Neural crest cell (in vitro differentiated cells): ENCODE measurements around the gene YWHAH. TPM values are rescaled to one million over a fixed set of nuclear protein-coding genes. Genes with fewer than 3 reads are reported as not detected.

ENCODE experiments used
- DNase-seq: peaks from one replicate; pipeline ENCODE4 v3.0.0; 2021; ENCODE audit warnings: low read depth, mixed read lengths, low spot score
- H3K27ac Mint-ChIP-seq: one replicate; pipeline ENCODE4 v1.8.0; 2021; ENCODE audit warnings: mild to moderate bottlenecking, mixed read lengths; ENCODE audit not compliant: unreplicated experiment
- H3K27me3 Mint-ChIP-seq: 2 replicates; pipeline ENCODE4 v1.8.0; 2021; ENCODE audit warnings: low read depth, mild to moderate bottlenecking, mixed read lengths
- H3K36me3 Mint-ChIP-seq: 2 replicates; pipeline ENCODE4 v1.8.0; 2021; ENCODE audit warnings: low read depth, mild to moderate bottlenecking, mixed read lengths
- H3K4me1 Mint-ChIP-seq: 2 replicates; pipeline ENCODE4 v1.8.0; 2021; ENCODE audit warnings: mixed read lengths
- H3K4me3 Mint-ChIP-seq: one replicate; pipeline ENCODE4 v1.8.0; 2021; ENCODE audit warnings: mild to moderate bottlenecking, mixed read lengths
- H3K9me3 Mint-ChIP-seq: 2 replicates; pipeline ENCODE4 v1.8.0; 2021; ENCODE audit warnings: mixed read lengths
- CTCF ChIP-seq: fragments of 200-600 bp; sonication (generic); conservative IDR thresholded peaks from 2 replicates; pipeline ENCODE4 v1.5.0; 2021; ENCODE audit warnings: antibody characterized with exemption, mild to moderate bottlenecking
- total RNA-seq: library from RNA; stranded (reverse); gene quantifications from 2 replicates; pipeline ENCODE4 v1.2.1, GENCODE V29; 2021

Gene YWHAH
- total RNA-seq, 1 donor from 2014 or later: 162 TPM

- Mint-ChIP-seq H3K9me3 (peaks cover 3% of the 10 kb centered on the region), H3K4me3 (no peak overlapping the region), H3K27ac (peak overlapping the region; percentile 96), H3K4me1 (peaks cover 16% of the 10 kb centered on the region), H3K36me3 (no peaks in the 10 kb centered on the region), H3K27me3 (peaks cover 2% of the 10 kb centered on the region)
- DNase-seq: no peak
- no peak for TF ChIP-seq CTCF
These were observed 15.0 kb upstream of the YWHAH start for GRCh38 chr22:31929167-31929930.

GRCh38 chr22:31932863-31933262, 11.5 kb upstream of the YWHAH start:
- no peak for TF ChIP-seq CTCF
- no peaks in the 10 kb centered on the region for H3K4me1 Mint-ChIP-seq
- no peak for DNase-seq
- no peaks in the 10 kb centered on the region for H3K9me3 Mint-ChIP-seq
- H3K4me3 Mint-ChIP-seq: no peak overlapping the region
- no peaks in the 10 kb centered on the region for H3K27me3 Mint-ChIP-seq
- no peak overlapping the region for H3K27ac Mint-ChIP-seq
- H3K36me3 Mint-ChIP-seq: no peaks in the 10 kb centered on the region

GRCh38 chr22:31933406-31933805, 10.9 kb upstream of the YWHAH start:
- no peak for DNase-seq
- no peaks in the 10 kb centered on the region for H3K27me3 Mint-ChIP-seq
- no peaks in the 10 kb centered on the region for H3K9me3 Mint-ChIP-seq
- no peaks in the 10 kb centered on the region for H3K4me1 Mint-ChIP-seq
- H3K27ac Mint-ChIP-seq: no peak overlapping the region
- H3K4me3 Mint-ChIP-seq: no peak overlapping the region
- no peak for TF ChIP-seq CTCF
- no peaks in the 10 kb centered on the region for H3K36me3 Mint-ChIP-seq

GRCh38 chr22:31933816-31934482, 10.4 kb upstream of the YWHAH start:
- no peaks in the 10 kb centered on the region for H3K27me3 Mint-ChIP-seq
- DNase-seq: no peak
- no peaks in the 10 kb centered on the region for H3K4me1 Mint-ChIP-seq
- H3K36me3 Mint-ChIP-seq: no peaks in the 10 kb centered on the region
- H3K27ac Mint-ChIP-seq: no peak overlapping the region
- no peaks in the 10 kb centered on the region for H3K9me3 Mint-ChIP-seq
- no peak overlapping the region for H3K4me3 Mint-ChIP-seq
- TF ChIP-seq CTCF: no peak

GRCh38 chr22:31935961-31936635, 8.2 kb upstream of the YWHAH start:
- Mint-ChIP-seq H3K9me3 (no peaks in the 10 kb centered on the region), H3K27ac (no peak overlapping the region), H3K4me3 (no peak overlapping the region)

More at GRCh38 chr22:31935961-31936635, 8.2 kb upstream of the YWHAH start:
- no peak for TF ChIP-seq CTCF
- no peaks in the 10 kb centered on the region for H3K27me3 Mint-ChIP-seq
- H3K36me3 Mint-ChIP-seq: no peaks in the 10 kb centered on the region
- no peak for DNase-seq
- H3K4me1 Mint-ChIP-seq: no peaks in the 10 kb centered on the region
